SKM-1 treated with dmso at 0.1 percent for 144 hours (cell line): ENCODE data around the gene HSFX1.

ENCODE experiments used
- DNase-seq: peaks from one replicate; lab custom pipeline; 2025; ENCODE audit not compliant: unreplicated experiment; lab: John Stamatoyannopoulos, UW

The HSFX1 gene

DNA sequence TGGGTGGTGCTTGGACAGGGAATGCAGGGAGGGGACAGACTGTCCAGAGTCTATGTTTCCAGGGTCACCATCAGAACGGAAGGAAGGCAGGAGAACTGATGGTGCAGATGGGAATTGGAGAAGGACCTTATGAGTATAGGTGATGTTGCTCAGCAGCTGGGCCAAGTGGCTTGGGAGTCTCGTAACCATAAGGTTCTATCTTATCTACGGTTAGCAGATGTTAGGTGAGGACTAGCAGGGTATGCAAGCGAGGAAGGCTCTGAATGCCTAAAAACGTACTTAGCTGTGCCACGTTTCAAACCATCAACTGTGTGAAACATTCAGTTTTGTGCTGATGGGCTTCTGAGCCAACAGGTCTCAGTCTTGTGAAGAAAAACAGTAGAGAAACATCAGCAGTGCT, 30.2 kb downstream of the HSFX1 start:
- DNase-seq = no peak

DNA sequence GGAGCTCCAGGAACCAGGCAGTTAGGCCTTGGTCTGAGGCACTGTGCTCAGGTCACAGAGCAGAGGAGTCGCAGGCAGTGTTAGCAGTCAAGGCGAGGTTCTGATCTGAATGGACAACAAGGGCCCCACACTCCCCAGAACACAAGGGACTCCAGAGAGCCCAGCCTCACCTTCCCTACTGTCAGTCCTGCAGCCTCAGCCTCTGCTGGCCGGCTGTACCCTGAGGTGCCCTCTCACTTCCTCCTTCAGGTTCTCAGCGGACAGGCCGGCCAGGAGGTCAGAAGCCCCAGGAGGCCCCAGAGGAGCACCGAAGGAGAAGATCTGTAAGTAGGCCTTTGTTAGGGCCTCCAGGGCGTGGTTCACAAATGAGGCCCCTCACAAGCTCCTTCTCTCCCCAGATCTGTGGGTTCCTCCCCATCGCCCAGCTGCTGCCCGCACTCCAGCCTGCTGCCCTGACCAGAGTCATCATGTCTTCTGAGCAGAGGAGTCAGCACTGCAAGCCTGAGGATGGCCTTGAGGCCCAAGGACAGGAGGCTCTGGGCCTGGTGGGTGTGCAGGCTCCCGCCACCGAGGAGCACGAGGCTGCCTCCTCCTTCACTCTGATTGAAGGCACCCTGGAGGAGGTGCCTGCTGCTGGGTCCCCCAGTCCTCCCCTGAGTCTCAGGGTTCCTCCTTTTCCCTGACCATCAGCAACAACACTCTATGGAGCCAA, 34.0 kb downstream of the HSFX1 start:
- peak; percentile 1 for DNase-seq

DNA sequence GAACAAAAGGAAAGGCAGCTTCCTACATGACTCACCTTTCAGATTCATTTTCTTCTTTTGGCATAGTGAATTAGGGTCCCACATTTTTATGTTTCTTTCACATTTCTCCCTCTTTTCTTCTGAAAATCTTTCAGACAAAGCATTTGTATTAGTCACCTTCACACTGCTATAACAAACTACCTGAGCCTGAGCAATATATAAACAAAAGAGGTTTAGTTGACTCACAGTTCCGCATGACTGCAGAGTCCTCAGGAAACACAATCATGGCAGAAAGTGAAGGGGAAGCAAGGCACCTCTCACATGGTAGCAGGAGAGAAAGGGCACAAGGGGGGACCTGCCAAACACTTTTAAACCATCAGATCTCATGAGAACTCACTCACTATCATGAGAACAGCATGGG, 44.8 kb downstream of the HSFX1 start:
- no peak for DNase-seq

DNA sequence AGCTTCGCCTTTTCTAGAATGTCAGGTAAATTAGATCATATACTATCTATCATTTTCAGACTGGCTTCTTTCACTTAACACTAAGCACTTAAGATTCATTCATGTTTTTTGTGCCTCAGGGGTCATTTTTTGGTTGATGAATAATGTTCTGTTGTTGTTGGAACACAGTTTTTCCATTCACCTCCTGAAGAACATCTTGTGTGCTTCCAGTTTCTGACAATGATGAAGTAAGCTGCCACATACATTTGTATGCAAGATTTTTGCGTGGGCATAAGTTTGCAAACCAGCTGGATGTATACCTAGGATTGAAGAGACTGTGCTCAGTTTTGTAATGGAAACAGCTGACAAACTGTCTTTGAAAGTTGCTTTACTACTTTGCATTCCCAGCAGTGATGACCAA, 45.5 kb downstream of the HSFX1 start:
- no peak for DNase-seq

DNA sequence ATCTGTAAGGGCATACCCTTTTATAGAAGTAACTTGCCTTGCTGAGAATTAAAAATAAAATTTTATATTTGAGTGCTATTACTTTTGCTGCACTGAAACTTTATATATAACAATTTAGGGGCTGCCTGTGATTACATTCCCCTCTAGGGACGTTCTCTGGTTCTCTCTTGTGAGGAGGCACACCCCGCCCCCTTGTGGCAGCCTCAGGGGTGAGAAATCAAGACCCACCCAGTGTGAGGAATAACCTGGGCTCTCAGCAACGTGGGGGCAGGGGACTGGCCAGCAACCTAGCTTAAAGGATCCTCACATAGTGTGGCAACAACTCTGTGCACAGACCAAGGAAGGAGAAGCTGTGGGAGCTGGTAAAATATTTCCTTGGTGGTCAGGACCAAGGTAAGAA, 51.6 kb downstream of the HSFX1 start:
- DNase-seq = peak; percentile 1
